AG04449 (cell line): ENCODE data around the gene SMIM27.

ENCODE experiments used
- CTCF ChIA-PET: fragments of 350-600 bp; formaldehyde crosslinking; extraction: SDS; loops from one replicate; lab custom pipeline; 2021; ENCODE audit warnings: antibody characterized with exemption; lab: Yijun Ruan, JAX
- POLR2A ChIA-PET: fragments of 400-600, 350-600 bp; formaldehyde crosslinking; extraction: SDS; loops from one replicate; lab custom pipeline; 2020; ENCODE audit warnings: antibody characterized with exemption, inconsistent platforms; lab: Yijun Ruan, JAX
- DNase-seq: peaks from one replicate; pipeline ENCODE4 v3.0.0-alpha.2; 2010; ENCODE audit warnings: low read depth, low spot score
- H3K4me3 ChIP-seq: 2 replicates; pipeline ENCODE4 v1.5.1; 2011; ENCODE audit warnings: low read depth, mild to moderate bottlenecking, control low read depth, low read length
- TF ChIP-seq, protein P1 (sequence below): IDR thresholded peaks from one replicate; pipeline ENCODE4 v1.5.1; 2011; ENCODE audit warnings: mild to moderate bottlenecking, moderate library complexity, low read length, control low read depth, inconsistent platforms; ENCODE audit not compliant: insufficient read depth; ENCODE audit errors: missing control alignments

SMIM27 gene

DNA sequence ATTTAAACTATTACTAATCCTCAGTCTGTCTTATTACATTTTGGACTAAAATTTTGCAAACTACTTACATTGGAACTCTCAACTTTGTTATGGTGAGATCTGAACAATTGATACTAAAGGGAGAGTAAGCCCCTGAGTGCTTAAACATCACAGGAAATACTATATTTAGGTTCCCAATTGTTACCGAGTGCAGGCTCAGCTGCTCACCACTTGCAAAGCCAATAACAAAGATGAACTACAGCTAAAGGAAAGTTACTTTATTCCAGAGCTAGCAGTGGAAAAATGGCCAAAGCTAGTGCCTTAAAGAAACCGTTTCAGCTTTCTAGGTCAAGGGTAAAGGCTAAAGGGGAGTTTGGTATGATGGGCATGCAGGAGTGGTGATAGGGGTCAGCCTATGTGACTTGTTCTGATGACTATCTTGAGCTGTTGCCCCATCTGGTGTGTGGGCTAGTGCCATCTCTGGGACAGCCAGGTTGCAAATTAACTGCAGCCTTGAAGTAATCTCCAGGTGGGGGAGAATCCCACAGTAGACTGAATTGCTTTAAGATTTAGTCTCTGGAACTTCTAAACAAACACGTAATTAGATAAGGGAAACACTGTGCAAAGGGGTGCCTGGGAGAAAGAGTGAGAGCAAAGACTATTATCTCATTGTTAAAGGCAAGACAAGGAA, 28.6 kb downstream of the SMIM27 start:
- CTCF ChIA-PET = interaction anchor here (0.8 to 18.1 kb wide), 67 partner anchors 8 to 479 kb away, joined by 3 to 1093 read pairs (median 5); partner anchors contain the start of genes ACO1, NDUFB6, RIGI and SMIM27
- POLR2A ChIA-PET = interaction anchor here (1.0 to 1.2 kb wide), 3 partner anchors 197 to 444 kb away, joined by 3 to 6 read pairs (median 4); partner anchors contain the start of genes ACO1 and DNAJA1
- no peak overlapping the region for H3K4me3 ChIP-seq
- no peak for DNase-seq
- TF ChIP-seq, protein P1, sequence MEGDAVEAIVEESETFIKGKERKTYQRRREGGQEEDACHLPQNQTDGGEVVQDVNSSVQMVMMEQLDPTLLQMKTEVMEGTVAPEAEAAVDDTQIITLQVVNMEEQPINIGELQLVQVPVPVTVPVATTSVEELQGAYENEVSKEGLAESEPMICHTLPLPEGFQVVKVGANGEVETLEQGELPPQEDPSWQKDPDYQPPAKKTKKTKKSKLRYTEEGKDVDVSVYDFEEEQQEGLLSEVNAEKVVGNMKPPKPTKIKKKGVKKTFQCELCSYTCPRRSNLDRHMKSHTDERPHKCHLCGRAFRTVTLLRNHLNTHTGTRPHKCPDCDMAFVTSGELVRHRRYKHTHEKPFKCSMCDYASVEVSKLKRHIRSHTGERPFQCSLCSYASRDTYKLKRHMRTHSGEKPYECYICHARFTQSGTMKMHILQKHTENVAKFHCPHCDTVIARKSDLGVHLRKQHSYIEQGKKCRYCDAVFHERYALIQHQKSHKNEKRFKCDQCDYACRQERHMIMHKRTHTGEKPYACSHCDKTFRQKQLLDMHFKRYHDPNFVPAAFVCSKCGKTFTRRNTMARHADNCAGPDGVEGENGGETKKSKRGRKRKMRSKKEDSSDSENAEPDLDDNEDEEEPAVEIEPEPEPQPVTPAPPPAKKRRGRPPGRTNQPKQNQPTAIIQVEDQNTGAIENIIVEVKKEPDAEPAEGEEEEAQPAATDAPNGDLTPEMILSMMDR = no peak

GRCh38 chr9:32581512-32582143, 29.5 kb downstream of the SMIM27 start:
- CTCF ChIA-PET = interaction anchor here (0.7 to 18.1 kb wide), 69 partner anchors 8 to 463 kb away, joined by 3 to 1093 read pairs (median 4); partner anchors contain the start of genes ACO1, NDUFB6, RIGI and SMIM27
- DNase-seq = no peak
- TF ChIP-seq, protein P1 = peak; percentile 62
- H3K4me3 ChIP-seq = no peak overlapping the region
- POLR2A ChIA-PET = interaction anchor here (1.2 kb wide), 2 partner anchors 203 to 443 kb away, joined by 3 to 4 read pairs; partner anchors contain the start of gene DNAJA1

DNA sequence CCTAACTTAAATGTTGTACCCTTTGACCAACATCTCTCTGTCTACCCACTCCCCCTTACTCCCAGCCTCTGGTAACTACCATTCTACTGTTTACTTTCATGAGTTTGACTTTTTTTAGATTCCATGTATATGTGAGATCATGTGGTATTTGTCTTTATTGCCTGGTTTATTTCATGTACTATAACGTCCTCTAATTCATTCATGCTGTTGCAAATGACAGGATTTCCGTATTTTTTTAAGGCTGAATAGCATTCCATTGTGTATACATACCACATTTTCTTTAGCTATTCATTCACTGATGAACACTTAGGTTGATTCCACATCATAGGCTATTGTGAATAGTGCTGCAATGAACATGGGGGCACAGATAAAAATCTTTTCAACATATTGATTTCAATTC, 32.7 kb downstream of the SMIM27 start:
- ChIA-PET POLR2A (no interaction called here), CTCF (interaction anchor here (1.0 to 18.1 kb wide), 4 partner anchors 202 to 388 kb away, joined by 3 to 1093 read pairs (median 466); no protein-coding TSS in a partner anchor)

DNA sequence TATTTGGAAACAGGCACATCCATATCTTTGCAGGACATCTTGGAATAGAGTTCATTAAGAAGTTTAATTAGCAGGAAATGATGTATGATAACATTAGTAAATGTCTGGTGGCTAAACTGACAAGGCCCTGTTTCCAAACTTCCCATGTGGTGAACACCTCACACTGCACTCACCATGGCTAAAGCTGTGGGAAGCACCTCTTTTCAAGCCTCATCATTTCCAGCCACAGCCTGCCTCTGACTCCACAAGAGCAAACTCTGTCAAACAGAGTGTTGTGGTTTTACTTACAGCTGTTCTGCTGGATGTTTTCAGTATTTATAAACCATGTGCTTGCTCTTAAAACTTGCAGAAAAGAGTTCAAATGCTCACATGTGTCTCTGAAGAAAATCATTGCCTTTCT, 35.8 kb downstream of the SMIM27 start:
- ChIA-PET CTCF (interaction anchor here (0.7 to 18.1 kb wide), 22 partner anchors 10 to 385 kb away, joined by 3 to 1093 read pairs (median 5); partner anchors contain the start of genes ACO1, NDUFB6 and TMEM215), POLR2A (no interaction called here)
- TF ChIP-seq, protein P1 = peak; percentile 5
- DNase-seq = no peak
- no peak overlapping the region for H3K4me3 ChIP-seq

More for the DNA sequence above, 32.7 kb downstream of the SMIM27 start:
- no peak for DNase-seq
- TF ChIP-seq, protein P1 = no peak
- H3K4me3 ChIP-seq = no peak overlapping the region

DNA sequence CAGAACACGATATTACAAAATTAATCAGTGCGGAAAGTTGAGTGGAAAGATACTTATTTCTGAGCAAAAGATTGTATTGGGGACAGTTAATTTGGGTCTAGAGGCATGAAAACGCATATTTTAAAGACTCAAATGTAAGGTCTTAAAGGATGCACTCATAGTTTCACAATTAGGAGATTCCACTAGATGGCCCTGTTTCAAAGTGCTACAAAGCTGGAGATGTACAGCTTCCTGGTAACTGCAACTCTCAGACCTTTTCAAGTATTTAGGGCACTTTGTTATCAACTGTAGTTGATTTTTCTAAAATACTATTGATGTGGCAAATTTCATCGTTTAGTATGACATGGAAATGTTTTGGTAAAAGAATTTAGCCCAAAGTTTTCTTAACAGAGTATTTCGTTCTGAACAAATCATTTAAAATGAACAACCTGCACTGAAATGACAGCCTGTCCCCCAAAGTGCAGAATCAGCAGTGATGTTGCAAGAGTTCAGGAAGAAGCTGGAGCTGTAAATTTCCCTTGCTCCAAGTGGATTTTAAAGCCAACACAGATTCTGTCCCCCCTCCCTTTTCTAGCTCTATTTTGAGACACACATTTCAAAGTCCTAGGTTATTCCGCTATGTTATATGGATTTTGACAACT, 37.1 kb downstream of the SMIM27 start:
- TF ChIP-seq, protein P1 = peak; percentile 61
- CTCF ChIA-PET = interaction anchor here (0.7 to 18.1 kb wide), 32 partner anchors 8 to 405 kb away, joined by 3 to 1093 read pairs (median 5); partner anchors contain the start of genes ACO1 and NDUFB6
- H3K4me3 ChIP-seq = no peak overlapping the region
- POLR2A ChIA-PET = no interaction called here
- no peak for DNase-seq
